AG04449 (cell line): ENCODE data around the gene RPL18.

ENCODE experiments used
- CTCF ChIA-PET: fragments of 350-600 bp; formaldehyde crosslinking; extraction: SDS; loops from one replicate; lab custom pipeline; 2021; ENCODE audit warnings: antibody characterized with exemption; lab: Yijun Ruan, JAX
- POLR2A ChIA-PET: fragments of 400-600, 350-600 bp; formaldehyde crosslinking; extraction: SDS; loops from one replicate; lab custom pipeline; 2020; ENCODE audit warnings: antibody characterized with exemption, inconsistent platforms; lab: Yijun Ruan, JAX
- DNase-seq: peaks from one replicate; pipeline ENCODE4 v3.0.0-alpha.2; 2010; ENCODE audit warnings: low read depth, low spot score
- H3K4me3 ChIP-seq: 2 replicates; pipeline ENCODE4 v1.5.1; 2011; ENCODE audit warnings: low read depth, mild to moderate bottlenecking, control low read depth, low read length
- CTCF ChIP-seq: IDR thresholded peaks from one replicate; pipeline ENCODE4 v1.5.1; 2011; ENCODE audit warnings: mild to moderate bottlenecking, moderate library complexity, low read length, control low read depth, inconsistent platforms; ENCODE audit not compliant: insufficient read depth; ENCODE audit errors: missing control alignments

The RPL18 gene

GRCh38 chr19:48625891-48626327 lies 6.9 kb upstream of the RPL18 start:
- ChIA-PET POLR2A (no interaction called here), CTCF (no interaction called here)
- DNase-seq, result no peak
- no peak overlapping the region for H3K4me3 ChIP-seq
- no peak for TF ChIP-seq CTCF

- no peak for TF ChIP-seq CTCF
- POLR2A ChIA-PET, result no interaction called here
- no peak for DNase-seq
- CTCF ChIA-PET, result no interaction called here
- peak overlapping the region; percentile 70 for H3K4me3 ChIP-seq
These were observed 6.1 kb upstream of the RPL18 start for GRCh38 chr19:48624791-48625723.

GRCh38 chr19:48624067-48624594 lies 5.2 kb upstream of the RPL18 start:
- no peak for TF ChIP-seq CTCF
- ChIA-PET POLR2A (interaction anchor here (0.7 to 1.3 kb wide), 5 partner anchors 9 to 179 kb away, joined by 3 to 17 read pairs (median 4); partner anchors contain the start of gene DBP), CTCF (interaction anchor here (1.0 to 1.2 kb wide), 3 partner anchors 10 to 134 kb away, joined by 3 to 4 read pairs (median 3); no protein-coding TSS in a partner anchor)
- peak overlapping the region; percentile 70 for H3K4me3 ChIP-seq
- peak; percentile 71 for DNase-seq

- peak overlapping the region; percentile 55 for H3K4me3 ChIP-seq
- TF ChIP-seq CTCF, result no peak
- POLR2A ChIA-PET, result interaction anchor here (0.6 to 1.3 kb wide), 6 partner anchors 9 to 1007 kb away, joined by 3 to 17 read pairs (median 4); partner anchors contain the start of gene DBP
- CTCF ChIA-PET, result interaction anchor here (1.0 to 1.2 kb wide), 3 partner anchors 10 to 134 kb away, joined by 3 to 4 read pairs (median 3); no protein-coding TSS in a partner anchor
- DNase-seq, result no peak
These were observed 4.6 kb upstream of the RPL18 start for GRCh38 chr19:48623556-48624066.

GRCh38 chr19:48619692-48620585 lies 961 bp upstream of the RPL18 start:
- peak overlapping the region; percentile 81 for H3K4me3 ChIP-seq
- POLR2A ChIA-PET, result interaction anchor here (0.6 to 3.0 kb wide), 15 partner anchors 8 to 398 kb away, joined by 3 to 28 read pairs (median 4); partner anchors contain the start of genes DBP, EMP3 and TMEM143
- CTCF ChIA-PET, result interaction anchor here (2.2 to 6.1 kb wide), 3 partner anchors 11 to 130 kb away, joined by 4 to 27 read pairs (median 22); no protein-coding TSS in a partner anchor
- no peak for DNase-seq
- no peak for TF ChIP-seq CTCF
